GM21737 (cell line): ENCODE measurements around the gene TBC1D30.

Experiments used
- ATAC-seq: cut with Tn5 transposase; IDR thresholded peaks from one replicate; pipeline ENCODE4 v1.9.1; 2021; ENCODE audit warnings: mild to moderate bottlenecking, moderate library complexity; ENCODE audit not compliant: unreplicated experiment

Gene TBC1D30

DNA sequence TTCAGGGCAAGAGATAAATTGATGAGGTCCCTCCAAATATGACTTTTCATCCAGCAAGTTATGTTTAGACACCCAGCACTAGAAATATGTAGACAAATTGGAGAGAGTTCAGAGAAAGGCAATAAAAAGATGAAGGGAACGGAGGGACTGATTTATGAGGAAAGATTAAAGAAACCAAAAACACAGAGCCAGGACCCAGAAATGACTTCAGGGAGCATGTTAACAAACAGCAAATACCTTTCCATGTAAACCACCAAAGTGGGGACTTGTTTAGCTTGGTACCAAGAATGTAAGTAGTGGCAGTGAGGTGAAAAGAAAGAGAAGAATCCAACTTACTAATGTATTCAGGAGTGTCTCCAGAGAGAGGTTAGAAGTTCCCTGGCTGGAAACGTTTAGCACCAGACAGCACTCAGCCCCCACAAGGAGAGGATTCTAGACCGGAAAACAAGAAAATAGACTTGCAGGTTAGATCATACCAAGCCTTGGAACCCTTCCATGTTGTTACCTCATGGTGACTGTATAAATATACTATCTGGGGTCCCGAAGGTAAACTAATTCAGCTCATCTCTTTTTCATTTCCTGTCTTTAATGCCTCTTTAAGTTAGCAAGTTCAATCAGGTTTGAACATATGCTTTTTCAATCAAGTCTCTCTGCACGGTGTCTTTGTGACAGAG is 79.2 kb downstream of the TBC1D30 start:
- ATAC-seq, result no peak

DNA sequence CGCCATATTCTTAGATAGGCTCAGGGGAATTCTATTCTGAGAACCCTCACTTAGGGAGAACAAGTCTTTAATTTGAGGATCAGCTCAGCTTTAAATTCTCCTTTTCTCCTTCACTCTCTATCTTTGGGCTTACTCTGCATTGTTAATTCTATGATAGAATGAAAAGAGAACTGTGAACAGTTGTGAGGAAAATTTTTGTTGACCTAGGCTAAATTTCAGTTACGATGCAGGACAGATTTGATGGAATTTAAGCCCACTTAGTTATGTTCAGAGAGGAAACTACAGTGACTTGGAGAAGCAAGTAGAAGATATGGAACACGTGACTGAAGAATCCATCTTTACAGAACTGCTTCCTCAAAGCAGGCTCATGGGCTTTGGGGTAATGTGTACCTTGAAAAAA is 82.7 kb downstream of the TBC1D30 start:
- no peak for ATAC-seq

DNA sequence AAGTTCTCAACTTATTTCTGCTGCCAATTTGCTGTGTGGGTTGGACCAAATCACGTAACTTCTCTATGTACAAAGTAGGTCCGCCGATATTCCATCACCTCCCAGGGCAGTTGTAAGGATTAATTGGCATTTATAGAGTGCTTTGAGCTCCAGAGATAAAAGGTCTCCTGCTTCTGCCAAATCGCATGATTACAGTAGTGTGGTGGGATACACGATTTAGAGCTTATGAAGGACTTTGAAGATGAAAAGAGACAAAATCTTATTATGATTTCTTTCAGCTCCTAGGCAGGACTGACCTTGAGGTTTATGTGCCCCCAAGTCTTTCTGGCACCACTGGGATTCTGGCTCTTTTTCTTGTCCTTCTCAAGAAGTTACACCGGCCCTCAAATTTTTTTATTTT is 84.7 kb downstream of the TBC1D30 start:
- no peak for ATAC-seq

DNA sequence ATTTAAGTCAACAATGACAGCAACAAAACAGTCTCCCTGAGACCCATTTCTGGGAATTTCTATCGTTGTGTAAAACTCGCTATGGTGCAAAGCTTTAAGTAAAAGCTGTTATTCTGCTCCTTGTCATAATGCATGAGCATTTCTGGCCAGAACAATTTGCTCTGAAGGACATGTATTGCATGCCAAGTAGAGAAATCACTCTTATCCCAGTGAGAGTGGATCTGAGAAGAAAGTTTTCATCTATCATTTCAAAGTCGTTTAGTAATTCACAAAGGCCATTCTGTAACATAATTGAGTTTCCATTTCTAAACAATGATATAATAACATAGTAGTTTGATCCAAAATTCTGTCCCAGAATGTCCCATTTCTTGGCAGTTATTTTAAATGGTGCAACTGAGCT is 86.6 kb downstream of the TBC1D30 start:
- ATAC-seq, result no peak

DNA sequence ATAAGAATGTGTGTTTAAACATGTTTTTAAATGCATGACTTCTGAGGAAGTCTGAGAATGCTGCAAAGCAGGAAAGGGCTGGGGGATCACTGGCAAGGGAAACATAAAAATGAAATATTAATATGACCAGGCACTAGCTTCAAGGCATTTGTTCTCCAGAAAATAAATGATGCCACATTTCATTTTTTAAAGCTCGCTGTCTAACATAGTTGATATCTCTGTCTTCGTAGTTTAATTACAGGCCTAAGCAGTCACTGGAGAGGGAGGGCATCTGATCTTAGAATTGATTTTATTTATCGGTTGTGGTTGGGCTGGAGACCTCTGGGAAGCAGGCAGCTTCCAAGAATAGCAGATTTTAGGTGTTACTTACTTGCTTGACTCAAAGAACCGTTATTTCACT is 87.5 kb downstream of the TBC1D30 start:
- ATAC-seq, result no peak

DNA sequence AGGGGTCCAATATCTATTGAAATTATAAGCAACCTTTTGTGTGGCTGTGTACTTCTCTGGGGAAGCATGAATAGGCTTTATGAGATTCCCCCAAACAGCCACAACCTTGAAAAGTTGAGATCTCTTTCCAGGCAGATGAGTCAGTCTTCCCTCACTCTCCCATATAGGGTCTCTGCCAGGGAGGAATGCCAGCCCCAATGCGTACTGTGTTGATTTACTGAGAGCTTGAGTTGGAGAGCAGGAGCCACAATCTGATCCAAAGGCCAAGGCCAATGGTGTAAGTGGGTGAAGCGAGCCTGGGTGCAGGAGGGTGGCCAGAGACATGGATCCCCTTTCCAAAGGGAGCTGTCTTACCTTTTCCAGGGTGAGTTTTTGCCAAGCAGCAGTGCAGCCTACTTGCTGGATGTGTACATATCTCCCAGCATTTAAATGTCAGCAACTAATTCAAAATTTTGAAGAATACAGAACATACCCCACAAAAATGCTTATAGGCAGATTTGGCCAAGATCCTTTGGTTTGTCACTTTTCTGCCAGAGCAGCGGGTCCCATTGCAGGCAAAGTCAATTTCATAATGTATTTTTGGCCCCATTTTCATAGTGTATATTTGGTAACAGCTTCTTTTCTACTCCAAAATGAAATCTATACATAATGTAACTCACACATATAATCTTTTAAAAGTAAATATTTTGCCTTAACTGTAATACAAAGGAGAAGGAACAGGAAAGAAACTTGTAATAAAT is 88.2 kb downstream of the TBC1D30 start:
- no peak for ATAC-seq

DNA sequence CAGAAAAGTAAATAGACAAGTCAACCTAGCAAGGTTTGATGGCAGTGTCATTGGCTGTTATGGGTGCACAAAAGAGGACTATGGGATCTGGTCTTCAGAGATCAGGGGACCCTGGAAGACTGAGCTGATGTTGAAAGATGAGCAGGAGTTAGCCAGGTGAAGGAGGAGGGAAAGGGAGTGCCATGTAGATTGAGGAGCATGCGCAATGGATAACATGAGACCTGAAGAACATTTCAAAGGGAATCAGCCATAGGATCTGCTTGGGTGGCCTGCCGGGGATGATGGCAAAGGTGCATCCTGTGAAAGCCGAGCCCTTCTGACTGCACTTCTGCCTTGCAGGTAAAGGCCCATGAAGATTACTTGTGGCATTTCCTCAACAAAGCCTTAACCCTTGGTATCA is 90.8 kb downstream of the TBC1D30 start:
- ATAC-seq, result no peak

DNA sequence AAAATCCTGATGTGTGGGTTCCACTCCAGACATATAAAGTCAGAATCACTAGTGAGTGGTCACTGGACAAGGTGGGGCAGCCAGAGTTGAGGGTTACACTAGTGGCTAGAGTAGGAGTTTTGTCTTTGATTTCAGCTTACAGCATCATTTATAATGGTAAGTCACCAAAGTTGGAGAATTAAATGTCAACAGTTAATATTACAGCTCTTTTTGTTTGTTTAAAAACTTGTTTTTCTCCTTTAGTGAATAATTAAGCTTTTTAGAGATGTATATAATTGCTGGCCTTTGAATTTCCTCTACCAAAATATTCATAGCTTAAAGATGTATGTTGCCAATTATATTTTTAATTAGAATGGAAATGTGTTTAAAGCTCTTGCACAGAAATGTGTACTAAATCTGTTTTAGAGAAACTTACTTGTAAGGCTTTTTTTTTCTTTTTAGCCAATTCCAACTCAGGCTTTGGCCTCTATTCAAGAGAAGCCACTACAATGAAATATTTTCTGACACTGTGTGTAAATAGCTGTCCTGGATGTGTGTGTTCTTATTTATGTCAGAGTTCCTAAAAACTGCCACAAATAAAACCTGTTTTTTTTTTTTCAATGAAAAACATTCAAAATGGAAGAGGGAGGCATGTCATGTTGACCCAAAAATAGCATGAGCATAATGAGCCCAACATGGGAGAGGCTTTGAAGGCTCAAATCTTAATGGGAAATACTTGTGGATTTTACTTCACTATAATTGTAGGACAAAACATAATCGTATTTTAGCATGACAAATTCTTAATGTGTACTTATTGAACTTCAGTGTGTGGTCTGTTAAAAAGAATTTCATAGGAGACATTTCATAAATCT is 92.2 kb downstream of the TBC1D30 start:
- no peak for ATAC-seq

DNA sequence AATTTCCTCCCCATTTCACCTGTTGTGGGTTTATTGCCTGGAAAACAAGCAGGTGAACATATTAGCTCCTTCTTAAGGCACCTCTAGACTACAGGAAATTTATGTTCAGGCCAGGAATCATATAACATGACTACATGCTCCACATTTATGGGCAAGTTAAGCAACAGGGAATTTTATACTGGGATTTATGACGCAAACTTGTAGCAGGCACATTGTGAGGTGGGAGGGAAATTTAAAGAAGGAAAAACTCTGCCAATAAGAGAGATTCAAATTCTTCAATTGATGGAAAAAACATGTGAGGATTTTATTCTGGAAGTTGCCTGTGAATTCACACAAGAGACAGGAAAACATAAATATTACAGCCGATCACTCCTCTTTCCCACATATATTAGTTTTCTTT is 93.9 kb downstream of the TBC1D30 start:
- ATAC-seq, result no peak

DNA sequence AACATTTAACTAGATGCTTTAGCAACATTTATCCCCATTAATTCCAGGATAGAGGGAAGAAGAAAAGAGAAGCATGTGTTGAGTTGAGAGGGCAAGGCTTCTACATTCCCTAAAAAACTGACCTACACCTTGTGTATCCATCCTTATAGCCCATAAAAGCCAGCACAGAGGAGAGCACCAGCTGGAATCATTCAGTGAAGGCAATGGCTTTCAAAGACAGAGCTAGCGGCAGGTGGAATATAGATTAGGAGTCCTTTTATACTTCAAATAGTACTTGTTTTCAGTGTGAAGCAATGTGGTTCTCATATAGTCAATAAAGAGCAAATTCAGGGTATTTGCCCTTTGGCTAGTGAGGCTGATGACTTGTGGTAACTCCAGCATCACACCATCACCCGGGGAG is 94.4 kb downstream of the TBC1D30 start:
- no peak for ATAC-seq

DNA sequence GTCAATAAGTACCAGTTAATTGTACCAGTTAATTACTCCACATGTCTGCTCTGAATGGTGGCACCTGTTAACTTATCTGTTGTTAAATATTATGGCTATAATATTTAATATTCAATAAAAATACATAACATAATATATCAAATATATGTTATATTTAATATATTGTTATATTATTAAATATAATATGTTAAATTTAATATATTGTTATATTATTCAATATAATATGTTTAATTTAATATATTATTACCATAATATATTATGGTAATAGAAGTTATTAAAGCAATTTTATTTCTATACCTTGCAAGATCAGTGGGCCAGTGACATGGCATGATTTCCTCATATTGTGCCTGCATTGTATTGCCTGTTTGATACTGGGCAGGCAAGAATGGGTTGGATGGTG is 98.4 kb downstream of the TBC1D30 start:
- no peak for ATAC-seq

DNA sequence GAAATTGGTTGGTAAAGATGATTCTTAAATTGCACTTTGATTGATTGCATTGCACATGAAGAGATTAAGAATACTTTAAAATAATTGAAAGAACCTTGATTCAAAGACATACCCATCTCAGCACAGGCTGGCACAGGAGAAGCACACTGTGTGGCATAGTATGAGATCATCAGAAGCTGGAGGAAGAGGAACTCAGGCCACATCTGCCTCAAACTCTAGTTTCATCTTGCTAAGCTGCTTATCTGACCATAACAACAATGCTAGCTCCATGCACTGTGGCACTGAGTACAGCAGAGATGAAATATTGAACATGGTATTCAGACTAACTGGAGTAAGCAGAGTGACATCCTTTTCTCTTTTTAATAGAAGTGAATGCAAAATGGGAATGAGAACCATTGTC is 99.1 kb downstream of the TBC1D30 start:
- no peak for ATAC-seq
